ENCODE measurements around the gene SEPTIN8.
"Not testable (repeated sequence)": the region's sequence is repeated elsewhere in the genome, so short reads cannot be mapped to it uniquely, and the experiment has no call there.

SEPTIN8 gene

GRCh38 chr5:132812781-132813598 lies 36.0 kb upstream of the SEPTIN8 start, which contains the start of gene SOWAHA:
SOWAHA (plus strand) TSS chr5:132813302; CDS start chr5:132813622, 320 bp downstream.
- no peak for DNase-seq

DNA sequence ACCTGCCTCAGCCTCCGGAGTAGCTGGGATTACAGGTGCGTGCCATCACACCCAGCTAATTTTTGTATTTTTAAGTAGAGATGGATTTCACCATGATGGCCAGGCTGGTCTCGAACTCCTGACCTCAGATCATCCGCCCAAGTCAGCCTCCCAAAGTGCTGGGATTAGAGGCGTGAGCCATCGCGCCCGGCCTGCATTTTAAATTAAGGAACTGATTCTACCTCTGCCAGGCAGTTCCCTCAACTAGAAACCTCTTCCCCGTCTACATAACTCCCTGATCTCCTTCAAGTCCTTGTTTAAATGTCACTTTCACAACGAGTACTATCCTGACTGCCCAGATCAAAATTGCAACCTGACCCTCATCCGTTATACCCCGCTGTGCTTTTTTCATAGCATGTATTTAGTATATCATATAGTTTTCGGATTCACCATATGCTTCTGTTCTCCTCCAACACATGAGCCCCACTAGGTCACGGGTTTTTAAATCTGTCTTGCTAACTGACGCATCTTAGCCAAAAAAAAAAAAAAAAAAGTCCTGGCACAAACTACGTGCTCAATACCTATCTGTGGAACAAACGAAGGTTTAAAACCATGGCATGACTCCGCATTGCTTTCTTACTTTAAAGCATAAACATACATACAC lies 35.2 kb upstream of the SEPTIN8 start:
- DNase-seq = no peak

DNA sequence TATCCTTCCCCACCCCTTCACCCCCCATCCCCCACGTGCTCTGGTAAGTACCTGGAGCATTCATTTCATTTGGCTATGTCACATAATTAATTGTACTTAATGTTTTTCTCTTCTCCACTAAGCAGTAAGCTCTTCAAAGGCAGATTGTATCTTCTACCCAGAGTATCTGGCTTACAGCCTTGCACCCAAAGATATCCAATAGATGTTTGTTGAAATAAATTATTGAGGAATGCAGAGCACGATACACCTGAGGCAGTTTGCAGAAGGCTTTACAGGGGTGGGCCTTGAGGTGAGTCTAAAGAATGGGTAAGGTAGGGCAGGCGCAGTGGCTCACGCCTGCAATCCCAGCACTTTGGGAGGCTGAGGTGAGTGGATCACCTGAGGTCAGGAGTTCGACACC lies 33.6 kb upstream of the SEPTIN8 start:
- no peak for DNase-seq

- DNase-seq = no peak
Measured at GRCh38 chr5:132808866-132809265, 31.8 kb upstream of the SEPTIN8 start.

GRCh38 chr5:132808448-132808847 lies 31.4 kb upstream of the SEPTIN8 start:
- no peak for DNase-seq

- no peak for DNase-seq
Measured at GRCh38 chr5:132807163-132807838, 30.3 kb upstream of the SEPTIN8 start.

GRCh38 chr5:132806804-132807162 lies 29.7 kb upstream of the SEPTIN8 start:
- not testable (repeated sequence) for DNase-seq

DNA sequence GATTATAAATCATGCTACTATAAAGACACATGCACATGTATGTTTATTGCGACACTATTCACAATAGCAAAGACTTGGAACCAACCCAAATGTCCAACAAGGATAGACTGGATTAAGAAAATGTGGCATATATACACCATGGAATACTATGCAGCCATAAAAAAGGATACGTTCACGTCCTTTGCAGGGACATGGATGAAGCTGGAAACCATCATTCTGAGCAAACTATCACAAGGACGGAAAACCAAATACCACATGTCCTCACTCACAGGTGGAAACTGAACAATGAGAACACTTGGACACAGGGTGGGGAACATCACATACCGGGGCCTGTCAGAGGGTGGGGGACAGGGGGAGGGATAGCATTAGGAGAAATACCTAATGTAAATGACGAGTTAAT lies 28.8 kb upstream of the SEPTIN8 start:
- DNase-seq = not testable (repeated sequence)

DNA sequence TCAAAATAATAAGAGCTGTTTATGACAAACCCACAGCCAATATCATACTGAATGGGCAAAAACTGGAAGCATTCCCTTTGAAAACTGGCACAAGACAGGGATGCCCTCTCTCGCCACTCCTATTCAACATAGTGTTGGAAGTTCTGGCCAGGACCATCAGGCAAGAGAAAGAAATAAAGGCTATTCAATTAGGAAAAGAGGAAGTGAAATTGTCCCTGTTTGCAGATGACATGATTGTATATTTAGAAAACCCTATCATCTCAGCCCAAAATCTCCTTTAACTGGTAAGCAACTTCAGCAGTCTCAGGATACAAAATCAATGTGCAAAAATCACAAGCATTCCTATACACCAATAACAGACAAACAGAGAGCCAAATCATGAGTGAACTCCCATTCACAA lies 27.2 kb upstream of the SEPTIN8 start:
- not testable (repeated sequence) for DNase-seq

- not testable (repeated sequence) for DNase-seq
Measured at GRCh38 chr5:132802685-132803066, 25.6 kb upstream of the SEPTIN8 start.

DNA sequence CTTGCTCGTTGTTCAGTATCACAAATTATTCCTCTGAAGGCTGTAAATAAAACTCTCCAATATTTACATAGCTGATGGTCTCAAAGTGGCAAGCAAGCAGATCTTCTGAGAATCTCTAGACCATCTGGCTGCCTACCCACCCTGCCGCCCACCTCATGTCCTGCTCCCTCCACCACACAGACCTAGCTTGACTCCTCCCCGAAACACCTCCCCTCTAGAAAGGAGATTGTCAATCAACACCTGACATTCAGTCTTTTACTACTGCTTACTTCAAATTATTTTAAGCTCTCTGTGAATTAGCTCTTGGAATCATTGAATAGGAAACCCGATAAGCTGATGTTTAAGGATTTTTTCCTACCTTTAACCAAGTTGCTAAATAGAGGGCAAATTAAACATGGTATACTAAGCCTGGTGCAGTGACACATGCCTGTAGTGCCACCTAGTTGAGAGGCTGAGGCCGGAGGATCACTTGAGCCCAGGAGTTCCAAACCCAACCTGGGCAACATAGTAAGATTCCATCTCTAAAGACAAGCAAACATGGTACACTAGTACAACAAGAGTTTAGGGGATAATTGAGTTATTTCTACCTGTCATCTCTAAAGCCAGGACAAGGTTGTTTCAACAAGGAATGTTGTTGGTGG lies 25.1 kb upstream of the SEPTIN8 start:
- DNase-seq = no peak

- DNase-seq = no peak
Measured at GRCh38 chr5:132800545-132800944, 23.5 kb upstream of the SEPTIN8 start.

DNA sequence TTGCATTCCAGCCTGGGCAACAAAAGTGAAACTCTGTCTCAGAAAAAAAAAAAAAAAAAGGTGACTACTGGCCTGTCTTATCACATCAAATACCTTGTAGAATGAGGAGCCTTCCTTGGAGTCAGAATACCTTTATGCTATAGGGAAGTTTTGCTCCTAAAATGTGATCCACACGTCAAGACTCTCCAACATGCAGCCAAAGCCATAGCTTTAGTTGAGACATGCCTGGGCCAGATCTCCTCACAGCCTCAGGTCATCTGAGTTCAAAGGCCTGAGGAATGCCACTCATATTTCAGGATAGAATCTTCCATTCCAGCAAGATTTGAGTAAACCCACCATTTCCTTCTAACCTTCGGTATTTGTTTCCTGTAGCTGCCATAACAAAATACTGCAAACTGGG lies 22.4 kb upstream of the SEPTIN8 start:
- DNase-seq = no peak

GRCh38 chr5:132797651-132798050 lies 20.6 kb upstream of the SEPTIN8 start:
- DNase-seq = no peak

GRCh38 chr5:132791026-132791425 lies 14.0 kb upstream of the SEPTIN8 start:
- no peak for DNase-seq

DNA sequence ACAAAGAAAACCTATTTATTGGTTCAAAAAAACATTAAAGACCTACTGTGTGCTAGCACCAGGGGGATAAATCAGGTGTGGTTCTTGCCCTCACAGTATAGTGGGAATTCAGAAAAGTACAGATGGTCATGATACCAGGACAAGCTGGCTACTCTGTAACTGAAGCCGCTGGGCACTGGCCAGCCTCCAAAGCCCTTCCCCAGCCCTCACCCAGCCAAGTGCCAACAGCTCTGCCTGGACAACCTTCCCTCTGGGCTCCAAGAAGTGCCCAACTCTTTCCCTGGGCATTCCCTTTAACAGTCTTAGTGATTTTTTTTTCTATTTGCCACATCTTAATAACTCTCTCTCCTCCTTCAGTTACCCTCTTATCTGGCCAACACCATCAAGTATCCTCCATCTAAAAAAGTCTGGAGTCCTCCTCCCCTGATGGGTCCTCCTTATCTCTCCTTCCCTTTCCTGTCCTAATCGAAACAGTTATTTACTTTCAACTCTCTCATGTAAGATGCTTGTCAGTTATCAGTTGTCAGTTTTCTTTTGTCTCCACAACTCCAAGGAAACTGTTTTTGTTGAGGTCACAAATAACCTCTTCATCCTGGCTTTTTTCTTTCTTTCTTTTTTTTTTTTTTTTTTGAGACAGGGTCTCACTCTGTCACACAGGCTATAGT lies 13.3 kb upstream of the SEPTIN8 start:
- DNase-seq = no peak

DNA sequence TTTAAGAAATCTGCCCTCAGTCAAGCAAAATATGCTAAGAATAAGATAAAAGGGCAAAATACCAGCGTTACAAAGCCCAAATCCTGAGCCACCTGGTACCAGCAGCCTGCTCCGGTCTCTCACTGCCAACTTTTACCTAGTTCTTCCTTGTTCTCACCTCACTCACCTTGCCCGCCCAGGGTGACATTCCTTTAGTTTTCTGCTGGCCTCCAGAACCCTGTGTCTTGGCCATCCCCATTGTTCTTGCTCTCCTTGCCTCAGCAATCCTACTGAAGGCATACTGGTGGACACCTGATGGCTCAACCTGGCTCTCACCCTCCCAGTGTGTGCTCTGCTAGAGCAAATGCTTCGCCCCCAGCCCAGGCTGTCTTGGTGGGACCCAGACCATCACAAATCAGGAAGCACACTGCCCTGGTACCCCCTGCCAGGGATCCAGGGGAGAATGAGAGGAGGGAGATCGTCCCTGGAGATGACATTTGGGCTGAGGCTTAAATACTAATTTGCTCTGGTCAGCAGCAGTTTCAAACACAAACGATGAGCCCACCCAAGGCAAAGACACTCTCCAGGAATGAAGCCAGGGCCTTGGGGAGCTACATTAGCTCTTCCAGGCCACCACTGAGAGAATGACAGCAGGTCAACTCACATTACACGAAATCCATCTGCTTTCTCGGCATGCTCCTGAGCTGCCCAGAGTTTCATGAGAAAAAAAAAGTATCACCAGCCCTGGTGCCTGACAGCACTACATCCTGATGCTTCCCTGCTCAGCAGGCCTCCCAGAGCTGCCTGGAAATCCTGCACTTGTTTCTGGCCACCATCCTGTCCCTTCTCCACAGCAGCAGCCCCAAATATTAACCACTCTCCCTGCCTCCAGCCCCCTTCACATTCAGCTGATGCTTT lies 12.2 kb upstream of the SEPTIN8 start:
- DNase-seq = no peak

GRCh38 chr5:132788508-132788907 lies 11.5 kb upstream of the SEPTIN8 start:
- no peak for DNase-seq

- DNase-seq = no peak
Measured at GRCh38 chr5:132787076-132787475, 10.0 kb upstream of the SEPTIN8 start.

DNA sequence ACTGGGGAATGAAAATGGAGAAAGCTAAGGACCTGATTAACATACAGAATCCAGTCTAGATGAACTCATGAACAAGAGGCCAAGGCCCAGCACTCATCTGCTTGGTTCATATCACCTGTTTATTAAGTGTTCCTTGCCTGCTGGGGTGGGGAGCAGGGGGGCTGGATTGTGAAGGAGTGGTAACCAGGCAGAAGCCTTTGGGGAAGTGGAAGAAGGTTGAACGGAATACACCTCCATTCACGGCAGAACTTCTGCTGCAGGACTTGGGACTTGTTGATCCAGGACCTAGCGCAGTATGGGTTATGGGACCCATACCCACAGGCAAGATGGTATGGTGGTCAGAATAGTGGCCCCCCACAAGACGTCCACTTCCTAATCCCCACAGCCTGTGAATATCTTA lies 8.8 kb upstream of the SEPTIN8 start:
- DNase-seq = no peak

- DNase-seq = no peak
Measured at GRCh38 chr5:132785365-132785764, 8.3 kb upstream of the SEPTIN8 start.

DNA sequence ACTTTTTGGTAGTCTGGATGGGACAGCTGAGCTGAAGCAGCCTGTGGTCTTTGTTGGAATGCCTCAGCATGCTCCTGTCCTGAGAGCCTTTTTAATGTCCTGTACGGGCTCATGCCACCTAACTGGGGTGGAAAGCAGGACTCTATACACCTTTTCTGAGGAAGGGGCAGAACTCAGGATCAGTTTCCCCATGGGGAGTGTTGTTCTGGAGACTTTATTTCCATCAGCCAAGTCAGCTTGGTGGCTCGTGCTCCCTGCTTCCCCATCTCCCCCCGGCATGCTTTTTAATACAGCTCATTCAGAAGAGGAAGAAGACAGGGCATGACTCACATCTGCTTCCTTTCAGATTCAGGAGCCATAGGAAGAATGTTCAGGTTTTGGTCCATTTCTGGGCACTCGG lies 5.1 kb upstream of the SEPTIN8 start:
- no peak for DNase-seq

Measured in activated CD4-positive, alpha-beta T cell treated with anti-CD3 and anti-CD28 coated beads, Interleukin-2, amount 50 U/mL, for 1 hour (primary cell).